HepG2 (cell line): ENCODE results near the gene ASIC3. TPM values are rescaled to one million over a fixed set of nuclear protein-coding genes. Genes with fewer than 3 reads are reported as not detected.

ENCODE experiments used
- ARNTL ChIP-seq: sonication (generic); formaldehyde crosslinking; IDR thresholded peaks from 2 replicates; pipeline ENCODE4 v1.4.0; 2020; ENCODE audit warnings: mild to moderate bottlenecking, missing genetic modification reagents
- ATF5 ChIP-seq: sonication (generic); formaldehyde crosslinking; IDR thresholded peaks from 2 replicates; pipeline ENCODE4 v1.4.0; 2020; ENCODE audit warnings: mild to moderate bottlenecking, low read depth, missing genetic modification reagents
- ATF7-NPFF ChIP-seq: sonication (generic); formaldehyde crosslinking; IDR thresholded peaks from 2 replicates; pipeline ENCODE4 v1.8.1; 2023; ENCODE audit warnings: mild to moderate bottlenecking, low read depth, missing genetic modification reagents, moderate library complexity
- CENPX ChIP-seq: sonication (generic); formaldehyde crosslinking; IDR thresholded peaks from 2 replicates; pipeline ENCODE4 v1.9.0; 2021; ENCODE audit warnings: mild to moderate bottlenecking, missing genetic modification reagents, moderate library complexity
- CERS6 ChIP-seq: sonication (generic); formaldehyde crosslinking; IDR thresholded peaks from 2 replicates; pipeline ENCODE4 v1.5.0; 2020; ENCODE audit warnings: missing genetic modification reagents
- CREB1 ChIP-seq, 2 experiments: fragments of 450-650 bp in 1 of 2; IDR thresholded peaks; 2 replicates each; pipeline ENCODE4 v1.6.1; 2016 to 2017; ENCODE audit warnings: control low read depth in 1 of 2, mild to moderate bottlenecking in 1 of 2, missing compliant biosample characterization in 1 of 2, missing genetic modification characterization in 1 of 2
- FOXA3 ChIP-seq: IDR thresholded peaks from 2 replicates; pipeline ENCODE4 v1.6.1; 2016; ENCODE audit warnings: missing genetic modification reagents, missing compliant biosample characterization
- FOXK2 ChIP-seq: fragments of 450-650 bp; IDR thresholded peaks from 2 replicates; pipeline ENCODE4 v1.6.1; 2016
- GLMP ChIP-seq: sonication (generic); formaldehyde crosslinking; IDR thresholded peaks from 2 replicates; pipeline ENCODE4 v1.9.0; 2021; ENCODE audit warnings: missing genetic modification reagents, mild to moderate bottlenecking, borderline replicate concordance
- JARID2 ChIP-seq: sonication (generic); formaldehyde crosslinking; IDR thresholded peaks from 2 replicates; pipeline ENCODE4 v1.8.1; 2023; ENCODE audit warnings: missing genetic modification reagents, inconsistent platforms; ENCODE audit not compliant: insufficient replicate concordance
- JUN ChIP-seq: sonication (generic); formaldehyde crosslinking; IDR thresholded peaks from 2 replicates; pipeline ENCODE4 v1.4.0; 2020; ENCODE audit warnings: mild to moderate bottlenecking, missing genetic modification reagents
- LCORL ChIP-seq, 2 experiments: fragments of 450-650 bp in 1 of 2; sonication (generic) in 1 of 2; formaldehyde crosslinking in 1 of 2; IDR thresholded peaks; 2 replicates each; pipeline versions ENCODE4 v1.5.0 to v1.6.1; 2017 to 2020; ENCODE audit warnings: antibody characterized with exemption in 1 of 2, missing genetic modification reagents in 1 of 2
- MAF1 ChIP-seq: sonication (generic); formaldehyde crosslinking; IDR thresholded peaks from 2 replicates; pipeline ENCODE4 v1.5.0; 2020; ENCODE audit warnings: missing genetic modification reagents, borderline replicate concordance
- NR2F6 ChIP-seq, 2 experiments: IDR thresholded peaks; 2 replicates each; pipeline ENCODE4 v1.6.1; 2016; ENCODE audit warnings: antibody characterized with exemption in 1 of 2, mild to moderate bottlenecking in 1 of 2
- PCBP1 ChIP-seq: fragments of 200-400 bp; formaldehyde crosslinking; IDR thresholded peaks from 2 replicates; pipeline ENCODE4 v1.6.1; 2017; ENCODE audit warnings: mild to moderate bottlenecking, low read depth, low read length, borderline replicate concordance
- POLR2AphosphoS5 ChIP-seq: IDR thresholded peaks from 2 replicates; pipeline ENCODE4 v1.6.1; 2012; ENCODE audit warnings: low read depth, low read length
- RARA ChIP-seq: IDR thresholded peaks from 2 replicates; pipeline ENCODE4 v1.6.1; 2016; ENCODE audit warnings: missing genetic modification reagents, missing compliant biosample characterization
- RXRA ChIP-seq: sonication (generic); formaldehyde crosslinking; IDR thresholded peaks from 2 replicates; pipeline ENCODE4 v1.5.1; 2020; ENCODE audit warnings: missing genetic modification reagents
- SMAD9 ChIP-seq: sonication (generic); formaldehyde crosslinking; IDR thresholded peaks from 2 replicates; pipeline ENCODE4 v1.5.1; 2020; ENCODE audit warnings: mild to moderate bottlenecking, missing genetic modification reagents
- SP4 ChIP-seq: sonication (generic); formaldehyde crosslinking; IDR thresholded peaks from 2 replicates; pipeline ENCODE4 v1.8.1; 2023; ENCODE audit warnings: mild to moderate bottlenecking, missing genetic modification reagents
- TCF7 ChIP-seq: sonication (generic); IDR thresholded peaks from 2 replicates; pipeline ENCODE4 v1.6.1; 2016; ENCODE audit warnings: antibody characterized with exemption, low read depth
- ZNF224 ChIP-seq: sonication (generic); formaldehyde crosslinking; IDR thresholded peaks from 2 replicates; pipeline ENCODE4 v1.5.0; 2020; ENCODE audit warnings: mild to moderate bottlenecking, missing genetic modification reagents
- ZNF598 ChIP-seq: sonication (generic); formaldehyde crosslinking; IDR thresholded peaks from 2 replicates; pipeline ENCODE4 v1.5.1; 2020; ENCODE audit warnings: mild to moderate bottlenecking, missing genetic modification reagents, borderline replicate concordance
- ZNF605 ChIP-seq: sonication (generic); formaldehyde crosslinking; IDR thresholded peaks from 2 replicates; pipeline ENCODE4 v1.8.0; 2022; ENCODE audit warnings: mild to moderate bottlenecking, missing genetic modification reagents
- ZNF639 ChIP-seq: conservative IDR thresholded peaks from 2 replicates; pipeline ENCODE4 v1.6.1; 2018; ENCODE audit warnings: missing genetic modification reagents
- polyA plus RNA-seq, 8 experiments: library from polyadenylated mRNA; depleted of rRNA in 3 of 8; stranded (reverse) in 7 of 8; unstranded in 1 of 8; fragments of >200 nt; fragmentation: Illumina TruSeq in 4 of 8; extraction: Trizol in 4 of 8; gene quantifications; 2 replicates each; pipeline versions ENCODE4 v1.2.1 to v1.2.3, GENCODE V29; 2011 to 2016; ENCODE audit warnings: low read depth in 4 of 8, missing spikeins in 1 of 8, mixed read lengths in 1 of 8; ENCODE audit not compliant: insufficient read depth in 1 of 8
- total RNA-seq, 5 experiments: library from RNA; depleted of rRNA; stranded (reverse); fragments of >200 nt; fragmentation: Illumina TruSeq; extraction: Trizol; gene quantifications; 2 replicates each; pipeline ENCODE4 v1.2.3, GENCODE V29; 2016; ENCODE audit warnings: low read depth in 1 of 5

ASIC3 gene
- total and polyA plus RNA-seq, 2 of the 13 experiments (the other 11 are each of a cell fraction or from before 2014, with no cell fraction given) = 0.51 TPM; not detected in 1

- no peak for TF ChIP-seq GLMP (CRISPR knock-in tag)
- TF ChIP-seq LCORL (IDR thresholded peaks at IDR 0.05) = no peak
- TF ChIP-seq LCORL (CRISPR knock-in tag; IDR thresholded peaks at IDR 0.05) = peak; percentile 68
- TF ChIP-seq SP4 (CRISPR knock-in tag) = peak; percentile 94
- TF ChIP-seq CERS6 (CRISPR knock-in tag) = no peak
- peak; percentile 70; the same call in 1 of the 2 replicates for TF ChIP-seq ATF7-NPFF (CRISPR knock-in tag)
- TF ChIP-seq JUN = peak; percentile 67; the same call in 1 of the 2 replicates
- 0 out of 2 replicates have a peak, but pooled peaks have one; percentile 16 for TF ChIP-seq ZNF224 (CRISPR knock-in tag)
- 0 out of 2 replicates have a peak, but pooled peaks have one; percentile 24 for TF ChIP-seq PCBP1
- peak; percentile 51 for TF ChIP-seq RARA
- peak; percentile 13; the same call in 1 of the 2 replicates for TF ChIP-seq ZNF598 (CRISPR knock-in tag)
- TF ChIP-seq FOXK2 = peak; percentile 88
- TF ChIP-seq ZNF639 (CRISPR knock-in tag) = peak; percentile 90
- peak; percentile 75; the same call in 1 of the 2 replicates for TF ChIP-seq RXRA (CRISPR knock-in tag)
- TF ChIP-seq CENPX (CRISPR knock-in tag) = no peak
- peak; percentile 71 for TF ChIP-seq CREB1 (IDR thresholded peaks at IDR 0.05)
- TF ChIP-seq CREB1 (CRISPR knock-in tag; IDR thresholded peaks at IDR 0.05) = peak; percentile 90
- TF ChIP-seq ARNTL (CRISPR knock-in tag) = peak; percentile 72; the same call in 1 of the 2 replicates
- peak; percentile 61 for TF ChIP-seq FOXA3 (CRISPR knock-in tag)
- TF ChIP-seq ZNF605 (CRISPR knock-in tag) = peak; percentile 68; the same call in 1 of the 2 replicates
- TF ChIP-seq ATF5 = no peak
- TF ChIP-seq NR2F6 (IDR thresholded peaks at IDR 0.05) = no peak
- TF ChIP-seq NR2F6 (CRISPR knock-in tag; IDR thresholded peaks at IDR 0.05) = peak; percentile 8; the same call in 1 of the 2 replicates
- TF ChIP-seq POLR2AphosphoS5 = peak; percentile 67
- peak; percentile 92 for TF ChIP-seq TCF7
- TF ChIP-seq JARID2 (CRISPR knock-in tag) = no peak
- TF ChIP-seq MAF1 (CRISPR knock-in tag) = peak; percentile 73; the same call in 1 of the 2 replicates
- no peak for TF ChIP-seq SMAD9
Observed at GRCh38 chr7:151057989-151058780, 9.9 kb downstream of the ASIC3 start (continued).
